ENCODE measurements around the gene AK8.

AK8 gene

DNA sequence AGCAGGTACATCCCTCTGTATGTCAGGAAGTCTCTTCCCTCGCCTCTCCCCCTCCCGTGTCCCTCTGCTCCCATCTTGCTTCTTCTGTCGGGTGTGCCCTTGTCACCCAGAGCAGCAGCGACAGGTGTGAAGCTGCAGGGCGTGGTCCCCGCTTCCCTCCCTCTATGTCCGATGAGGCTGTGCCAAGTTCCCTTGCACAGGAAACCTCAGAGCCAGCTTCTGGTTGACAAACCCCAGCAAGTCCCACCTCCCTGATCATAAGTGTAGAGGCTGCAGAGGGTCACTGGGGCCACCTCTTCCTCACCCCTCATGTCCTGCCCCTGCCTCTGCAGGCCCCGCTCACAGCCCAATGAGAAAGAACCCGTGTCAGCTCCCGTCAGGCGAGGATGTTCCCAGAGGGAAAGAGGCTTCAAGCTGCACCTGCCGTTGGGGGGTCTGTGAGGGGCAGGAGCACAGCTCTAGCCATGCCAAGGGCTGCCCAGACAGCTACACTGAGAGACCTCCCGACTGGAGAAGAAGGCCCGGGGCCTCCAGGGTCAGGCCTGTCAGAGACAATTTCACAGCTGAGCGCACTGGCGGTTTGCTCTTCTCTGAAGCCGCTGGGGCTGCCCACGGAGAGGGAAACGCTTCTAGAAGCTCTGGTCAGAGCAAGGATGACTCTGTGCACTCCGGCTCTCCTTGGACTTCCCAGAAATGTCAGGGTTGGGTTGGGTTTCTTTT lies 73.3 kb downstream of the AK8 start:
- in situ Hi-C loops (cut with HindIII; ENCODE audit: low sequenced_read_pairs), result no loop called here
- TF ChIP-seq, protein P1, sequence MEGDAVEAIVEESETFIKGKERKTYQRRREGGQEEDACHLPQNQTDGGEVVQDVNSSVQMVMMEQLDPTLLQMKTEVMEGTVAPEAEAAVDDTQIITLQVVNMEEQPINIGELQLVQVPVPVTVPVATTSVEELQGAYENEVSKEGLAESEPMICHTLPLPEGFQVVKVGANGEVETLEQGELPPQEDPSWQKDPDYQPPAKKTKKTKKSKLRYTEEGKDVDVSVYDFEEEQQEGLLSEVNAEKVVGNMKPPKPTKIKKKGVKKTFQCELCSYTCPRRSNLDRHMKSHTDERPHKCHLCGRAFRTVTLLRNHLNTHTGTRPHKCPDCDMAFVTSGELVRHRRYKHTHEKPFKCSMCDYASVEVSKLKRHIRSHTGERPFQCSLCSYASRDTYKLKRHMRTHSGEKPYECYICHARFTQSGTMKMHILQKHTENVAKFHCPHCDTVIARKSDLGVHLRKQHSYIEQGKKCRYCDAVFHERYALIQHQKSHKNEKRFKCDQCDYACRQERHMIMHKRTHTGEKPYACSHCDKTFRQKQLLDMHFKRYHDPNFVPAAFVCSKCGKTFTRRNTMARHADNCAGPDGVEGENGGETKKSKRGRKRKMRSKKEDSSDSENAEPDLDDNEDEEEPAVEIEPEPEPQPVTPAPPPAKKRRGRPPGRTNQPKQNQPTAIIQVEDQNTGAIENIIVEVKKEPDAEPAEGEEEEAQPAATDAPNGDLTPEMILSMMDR (IDR thresholded peaks at IDR 0.05; ENCODE audit: low read depth, low read length), result no peak
- DNase-seq (ENCODE audit: low read depth, low spot score), result no peak
- no peak overlapping the region for H3K4me3 ChIP-seq (ENCODE audit: low read depth, low read length)

DNA sequence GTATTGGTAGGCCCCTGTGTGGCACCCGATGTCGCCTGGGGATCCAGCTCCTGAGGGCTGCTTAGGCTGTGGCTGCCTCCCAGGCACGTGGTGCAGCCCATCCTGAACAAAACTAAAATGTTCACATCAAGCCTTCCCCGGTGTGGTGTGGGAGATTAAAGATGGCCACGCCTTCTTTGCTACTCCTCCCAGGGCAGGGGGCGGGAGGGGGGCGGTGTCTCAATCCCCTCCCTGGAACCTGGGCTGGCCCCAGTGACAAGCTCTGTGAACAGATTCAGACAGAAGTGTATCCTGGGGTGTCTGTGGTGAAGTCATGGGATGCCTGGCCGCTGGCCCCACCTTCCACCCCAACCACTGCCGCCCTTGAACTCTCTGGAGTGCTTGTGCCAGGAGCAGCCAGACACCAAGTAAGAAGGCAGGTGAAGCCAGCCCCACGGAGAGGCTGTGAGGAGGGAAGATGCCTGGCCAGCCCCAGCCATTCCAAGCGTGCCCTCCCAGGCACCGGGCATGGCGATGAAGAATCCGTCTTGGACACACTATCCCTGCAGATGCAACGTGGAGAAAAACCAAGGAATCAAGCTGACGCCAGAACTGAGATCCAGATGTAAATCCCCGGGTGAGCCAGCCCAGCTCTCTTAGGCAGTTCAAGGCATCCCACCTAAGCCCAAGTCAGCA lies 75.8 kb downstream of the AK8 start:
- in situ Hi-C loops (cut with HindIII; ENCODE audit: low sequenced_read_pairs), result no loop called here
- no peak for DNase-seq (ENCODE audit: low read depth, low spot score)
- TF ChIP-seq, protein P1 (IDR thresholded peaks at IDR 0.05; ENCODE audit: low read depth, low read length), result no peak
- H3K4me3 ChIP-seq (ENCODE audit: low read depth, low read length), result no peak overlapping the region

DNA sequence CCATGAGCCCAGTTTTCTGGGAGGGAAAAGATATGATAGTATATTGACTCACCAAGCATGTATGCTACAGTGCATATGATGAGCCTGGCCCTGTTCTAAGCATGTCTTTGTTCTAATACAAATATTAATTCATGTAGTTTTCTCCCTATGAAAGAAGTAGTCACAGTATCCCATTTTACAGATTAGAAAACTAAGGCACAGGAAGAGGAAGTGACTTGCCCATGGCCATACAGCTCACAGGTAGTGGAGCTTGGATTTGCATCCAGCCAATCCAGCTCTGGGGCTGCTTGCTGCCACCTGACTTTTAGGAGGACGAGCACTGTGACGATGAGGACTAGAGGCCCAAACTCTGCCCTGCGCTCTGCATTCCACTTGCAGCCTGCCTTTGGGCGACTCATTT lies 76.4 kb downstream of the AK8 start:
- in situ Hi-C loops (cut with HindIII; ENCODE audit: low sequenced_read_pairs), result no loop called here
- DNase-seq (ENCODE audit: low read depth, low spot score), result no peak
- TF ChIP-seq, protein P1 (IDR thresholded peaks at IDR 0.05; ENCODE audit: low read depth, low read length), result no peak
- H3K4me3 ChIP-seq (ENCODE audit: low read depth, low read length), result no peak overlapping the region

DNA sequence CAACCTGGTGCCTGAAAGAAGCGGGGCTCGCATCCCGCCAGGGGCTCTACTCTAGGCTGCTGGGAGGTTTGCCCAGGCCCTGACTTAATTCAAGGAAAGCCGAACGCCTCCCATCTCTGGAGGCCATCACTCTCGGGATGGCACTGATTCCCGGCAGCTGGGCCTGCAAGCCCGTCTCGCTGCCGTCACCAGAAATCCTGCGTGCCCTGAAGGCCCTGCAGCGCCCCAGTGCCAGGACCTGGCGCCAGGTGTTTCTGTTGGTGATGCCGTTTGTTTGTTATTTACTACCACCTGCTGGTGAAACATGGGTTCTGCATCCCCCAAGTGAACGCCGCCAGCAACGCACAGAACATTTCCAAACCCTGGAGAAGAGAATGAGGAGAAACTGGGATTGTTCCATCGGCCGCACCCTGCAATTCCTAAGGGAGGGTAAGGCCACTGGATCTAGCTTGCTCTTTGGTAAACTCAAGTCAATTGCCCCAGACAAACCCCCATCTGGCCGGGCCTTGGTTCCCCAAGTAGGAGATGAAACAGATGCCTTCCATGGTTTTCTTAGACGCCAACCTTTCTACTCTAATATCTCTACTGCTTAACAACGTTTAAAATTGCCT lies 77.9 kb downstream of the AK8 start:
- H3K4me3 ChIP-seq (ENCODE audit: low read depth, low read length), result no peak overlapping the region
- in situ Hi-C loops (cut with HindIII; ENCODE audit: low sequenced_read_pairs), result no loop called here
- TF ChIP-seq, protein P1 (IDR thresholded peaks at IDR 0.05; ENCODE audit: low read depth, low read length), result peak; percentile 81
- peak; percentile 61 for DNase-seq (ENCODE audit: low read depth, low spot score)

DNA sequence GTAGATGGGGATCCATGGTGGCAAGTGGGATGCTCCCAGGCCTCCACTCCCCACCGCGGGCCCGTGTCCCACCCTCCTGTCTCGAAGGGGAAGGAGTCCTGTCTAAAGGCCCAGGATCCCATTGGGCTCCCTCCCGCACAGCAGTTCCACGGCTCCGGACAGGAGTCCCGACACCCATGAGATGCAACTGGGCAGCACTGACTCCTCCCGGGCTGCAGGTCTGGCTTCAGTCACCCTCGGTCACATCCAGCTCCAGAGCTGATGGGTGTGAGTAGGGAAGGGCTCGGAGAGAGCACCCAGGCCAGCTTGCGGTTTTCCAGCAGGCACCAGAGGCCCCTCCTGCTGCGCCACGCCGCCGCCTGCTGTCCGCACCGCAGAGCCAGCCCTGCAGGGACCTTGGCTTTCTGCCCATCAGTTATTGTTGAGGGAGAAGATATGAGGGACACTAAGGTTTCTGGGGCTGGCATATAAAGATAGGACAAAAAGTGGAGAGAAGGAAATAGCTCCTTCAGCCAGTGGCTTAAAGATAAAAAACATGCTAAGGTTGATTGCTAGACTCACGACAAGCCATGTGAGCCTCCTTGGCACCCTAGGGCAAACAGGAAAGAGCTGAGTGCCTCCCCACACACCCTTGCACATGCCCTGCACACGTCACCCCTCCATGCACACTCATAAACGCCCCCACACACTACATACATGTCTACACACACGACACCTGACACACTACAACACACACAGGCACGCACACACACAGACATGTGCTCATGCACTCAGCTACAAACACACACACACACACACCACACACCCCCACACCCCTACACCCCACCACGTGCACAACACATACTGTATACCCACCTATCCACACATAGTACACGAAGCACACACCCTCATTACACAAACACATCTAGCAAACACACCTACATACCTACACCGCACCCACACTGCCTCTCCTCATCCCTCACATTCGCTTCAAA lies 79.0 kb downstream of the AK8 start:
- in situ Hi-C loops (cut with HindIII; ENCODE audit: low sequenced_read_pairs), result no loop called here

More for the DNA sequence above, 79.0 kb downstream of the AK8 start:
- DNase-seq (ENCODE audit: low read depth, low spot score), result no peak
- no peak overlapping the region for H3K4me3 ChIP-seq (ENCODE audit: low read depth, low read length)
- TF ChIP-seq, protein P1 (IDR thresholded peaks at IDR 0.05; ENCODE audit: low read depth, low read length), result no peak

Data from astrocyte of the spinal cord (primary cell).